ENCODE data around the gene GRM7. TPM values are rescaled to one million over a fixed set of nuclear protein-coding genes. Genes with fewer than 3 reads are reported as not detected.

GRM7 gene
- total RNA-seq, 4 donors from 2014 or later: not detected

GRCh38 chr3:7421065-7421464 lies 560.1 kb downstream of the GRM7 start:
- TF ChIP-seq POLR2A (IDR thresholded peaks at IDR 0.05) (no peak), CTCF (IDR thresholded peaks at IDR 0.05 in 4 of 5, conservative IDR thresholded peaks at IDR 0.05 in 1 of 5) (no peak)
- Histone ChIP-seq H3K27ac (no peak overlapping the region), H3K9me3 (no peaks in the 10 kb centered on the region), H3K36me3 (no peaks in the 10 kb centered on the region), H3K4me1 (no peaks in the 10 kb centered on the region), H3K4me3 (no peak overlapping the region), H3K27me3 (no peaks in the 10 kb centered on the region)
- DNase-seq: no peak
- in situ Hi-C loops (cut with MboI; ENCODE audit: low sequenced_read_pairs in 4 of 4) (no loop called here), intact Hi-C loops (cut with DNase I; ENCODE audit: low total_unique reads) (no loop called here)
- no peak for ATAC-seq

DNA sequence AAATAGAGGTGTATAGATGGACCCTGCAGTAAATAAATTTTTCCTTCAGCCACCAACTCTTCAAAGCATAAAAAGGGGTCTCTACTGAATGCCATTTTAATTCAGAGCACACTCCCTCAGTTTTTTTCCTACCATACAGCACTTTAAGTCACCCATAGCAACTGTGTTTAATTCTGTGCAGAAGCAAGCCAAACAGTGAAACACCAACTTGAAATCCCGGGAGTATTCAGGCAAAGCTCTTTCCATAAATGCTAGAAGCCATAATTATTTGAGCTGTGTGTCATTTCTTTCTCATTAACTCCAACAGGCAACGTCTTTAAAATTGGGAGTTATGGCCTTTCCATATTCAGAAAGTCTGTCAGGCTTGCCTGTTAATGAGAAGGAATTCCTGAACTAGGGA lies 562.1 kb downstream of the GRM7 start:
- no peaks in the 10 kb centered on the region for H3K27me3 ChIP-seq
- H3K9me3 ChIP-seq: no peaks in the 10 kb centered on the region
- H3K4me1 ChIP-seq: no peaks in the 10 kb centered on the region
- in situ Hi-C loops (cut with MboI; ENCODE audit: low sequenced_read_pairs in 4 of 4) (no loop called here), intact Hi-C loops (cut with DNase I; ENCODE audit: low total_unique reads) (no loop called here)
- TF ChIP-seq CTCF (IDR thresholded peaks at IDR 0.05 in 4 of 5, conservative IDR thresholded peaks at IDR 0.05 in 1 of 5) (no peak), POLR2A (IDR thresholded peaks at IDR 0.05) (no peak)
- no peaks in the 10 kb centered on the region for H3K36me3 ChIP-seq
- no peak overlapping the region for H3K27ac ChIP-seq
- ATAC-seq: no peak
- DNase-seq: no peak
- H3K4me3 ChIP-seq: no peak overlapping the region

- Histone ChIP-seq H3K27me3 (no peaks in the 10 kb centered on the region), H3K4me3 (no peak overlapping the region), H3K4me1 (no peaks in the 10 kb centered on the region), H3K9me3 (no peaks in the 10 kb centered on the region), H3K27ac (no peak overlapping the region), H3K36me3 (no peaks in the 10 kb centered on the region)
- intact Hi-C loops (cut with DNase I; ENCODE audit: low total_unique reads) (no loop called here), in situ Hi-C loops (cut with MboI; ENCODE audit: low sequenced_read_pairs in 4 of 4) (no loop called here)
- ATAC-seq (no peak), DNase-seq (no peak)
- TF ChIP-seq POLR2A (IDR thresholded peaks at IDR 0.05): no peak
- TF ChIP-seq CTCF (IDR thresholded peaks at IDR 0.05 in 4 of 5, conservative IDR thresholded peaks at IDR 0.05 in 1 of 5): no peak
Observed at GRCh38 chr3:7423995-7424394, 563.1 kb downstream of the GRM7 start.

DNA sequence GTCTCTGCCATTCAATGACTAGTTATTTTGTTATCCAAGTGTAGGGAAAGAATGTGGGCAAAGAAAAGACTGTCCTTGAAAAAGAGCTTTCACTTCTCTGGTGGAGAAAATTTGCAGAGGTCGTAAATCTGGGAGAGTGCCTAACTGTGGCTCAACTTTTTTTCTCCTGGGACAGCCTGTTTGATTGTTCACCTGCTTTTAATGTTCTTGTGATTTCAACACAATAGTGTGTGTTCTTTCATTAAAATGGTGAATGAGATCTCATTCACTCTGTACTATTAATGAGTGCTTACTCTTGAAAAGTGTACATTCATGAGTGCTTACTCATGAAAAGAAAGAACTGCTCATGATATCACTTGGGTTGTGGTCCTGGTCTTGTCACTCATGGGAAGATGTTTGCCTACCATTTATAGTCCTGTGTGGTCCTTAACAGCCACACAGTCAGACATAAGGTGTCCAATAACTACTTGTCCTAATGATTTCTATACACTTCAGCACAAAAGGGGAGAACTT lies 567.3 kb downstream of the GRM7 start:
- no peak overlapping the region for H3K4me3 ChIP-seq
- intact Hi-C loops (cut with DNase I; ENCODE audit: low total_unique reads): no loop called here
- in situ Hi-C loops (cut with MboI; ENCODE audit: low sequenced_read_pairs in 4 of 4): no loop called here
- H3K4me1 ChIP-seq: no peaks in the 10 kb centered on the region
- no peaks in the 10 kb centered on the region for H3K36me3 ChIP-seq
- TF ChIP-seq CTCF (IDR thresholded peaks at IDR 0.05 in 4 of 5, conservative IDR thresholded peaks at IDR 0.05 in 1 of 5): no peak
- TF ChIP-seq POLR2A (IDR thresholded peaks at IDR 0.05): no peak
- H3K9me3 ChIP-seq: no peaks in the 10 kb centered on the region
- no peak for ATAC-seq
- H3K27me3 ChIP-seq: no peaks in the 10 kb centered on the region
- H3K27ac ChIP-seq: no peak overlapping the region
- no peak for DNase-seq

- no peak for TF ChIP-seq CTCF (IDR thresholded peaks at IDR 0.05 in 4 of 5, conservative IDR thresholded peaks at IDR 0.05 in 1 of 5)
- TF ChIP-seq POLR2A (IDR thresholded peaks at IDR 0.05): no peak
- Histone ChIP-seq H3K36me3 (no peaks in the 10 kb centered on the region), H3K27me3 (no peaks in the 10 kb centered on the region), H3K4me3 (no peak overlapping the region), H3K27ac (no peak overlapping the region), H3K4me1 (no peaks in the 10 kb centered on the region), H3K9me3 (no peaks in the 10 kb centered on the region)
- DNase-seq (no peak), ATAC-seq (no peak)
- in situ Hi-C loops (cut with MboI; ENCODE audit: low sequenced_read_pairs in 4 of 4): no loop called here
- intact Hi-C loops (cut with DNase I; ENCODE audit: low total_unique reads): no loop called here
Observed at GRCh38 chr3:7432610-7433009, 571.7 kb downstream of the GRM7 start.

All from gastrocnemius medialis (tissue), 4 donors.